Liver (tissue), 9 donors: ENCODE data around the gene PKP1. TPM values are rescaled to one million over a fixed set of nuclear protein-coding genes. Genes with fewer than 3 reads are reported as not detected.
A peak's percentile ranks its signal among the peaks of the same experiment; 100 is the strongest.

Experiments
- DNase-seq: peaks from one replicate; pipeline ENCODE4 v3.0.0-alpha.2; 2017; ENCODE audit warnings: low spot score
- H3K27ac ChIP-seq, 2 donors: one replicate each; pipeline ENCODE4 v1.7.0; 2013; ENCODE audit warnings: inconsistent platforms in 2 of 2, low read length in 2 of 2, control low read depth in 1 of 2, low read depth in 1 of 2, mild to moderate bottlenecking in 1 of 2
- H3K27me3 ChIP-seq, 4 donors: one replicate each; pipeline versions ENCODE4 v1.6.1 to v1.7.0; 2013; ENCODE audit warnings: low read length in 3 of 4, inconsistent platforms in 1 of 4, mild to moderate bottlenecking in 1 of 4, moderate library complexity in 1 of 4; ENCODE audit not compliant: control insufficient read depth in 4 of 4, insufficient read depth in 4 of 4
- H3K36me3 ChIP-seq, 4 donors: one replicate each; pipeline versions ENCODE4 v1.6.1 to v1.7.0; 2013; ENCODE audit warnings: low read length in 3 of 4, mild to moderate bottlenecking in 3 of 4, low read depth in 1 of 4, moderate library complexity in 1 of 4; ENCODE audit not compliant: control insufficient read depth in 4 of 4, insufficient read depth in 3 of 4
- H3K4me1 ChIP-seq, 4 donors: one replicate each; pipeline versions ENCODE4 v1.6.1 to v1.7.0; 2013; ENCODE audit warnings: low read length in 3 of 4, mild to moderate bottlenecking in 3 of 4, moderate library complexity in 1 of 4; ENCODE audit not compliant: control insufficient read depth in 4 of 4, insufficient read depth in 4 of 4
- H3K4me3 ChIP-seq, 3 donors: one replicate each; pipeline versions ENCODE4 v1.6.1 to v1.7.0; 2013; ENCODE audit warnings: low read length in 3 of 3, control low read depth in 1 of 3, low read depth in 1 of 3, mild to moderate bottlenecking in 1 of 3
- H3K9ac ChIP-seq, 2 donors: one replicate each; pipeline ENCODE4 v1.7.0; 2013; ENCODE audit warnings: low read length in 2 of 2, mild to moderate bottlenecking in 2 of 2, moderate library complexity in 2 of 2, control low read depth in 1 of 2, low read depth in 1 of 2
- H3K9me3 ChIP-seq, 4 donors: one replicate each; pipeline versions ENCODE4 v1.6.1 to v1.7.0; 2013; ENCODE audit warnings: low read length in 3 of 4; ENCODE audit not compliant: control insufficient read depth in 4 of 4
- FOXA1 ChIP-seq: IDR thresholded peaks from 2 replicates; pipeline ENCODE4 v1.6.1; 2016; ENCODE audit warnings: antibody characterized with exemption
- FOXA2 ChIP-seq: IDR thresholded peaks from 2 replicates; pipeline ENCODE4 v1.6.1; 2016; ENCODE audit warnings: antibody characterized with exemption
- GABPA ChIP-seq, 2 donors: IDR thresholded peaks in 1 of 2; conservative IDR thresholded peaks in 1 of 2; 2 replicates each; pipeline ENCODE4 v1.6.1; 2016; ENCODE audit warnings: antibody characterized with exemption in 2 of 2, mild to moderate bottlenecking in 1 of 2, moderate library complexity in 1 of 2
- HNF4A ChIP-seq, 2 donors: conservative IDR thresholded peaks; 2 replicates each; pipeline ENCODE4 v1.6.1; 2016; ENCODE audit warnings: antibody characterized with exemption in 2 of 2, mild to moderate bottlenecking in 2 of 2
- HNF4G ChIP-seq: IDR thresholded peaks from 2 replicates; pipeline ENCODE4 v1.6.1; 2016; ENCODE audit warnings: antibody characterized with exemption
- JUND ChIP-seq, 2 donors: IDR thresholded peaks; 2 replicates each; pipeline ENCODE4 v1.6.1; 2016; ENCODE audit warnings: antibody characterized with exemption in 2 of 2
- NR2F2 ChIP-seq: IDR thresholded peaks from 2 replicates; pipeline ENCODE4 v1.6.1; 2016; ENCODE audit warnings: antibody characterized with exemption
- RAD21 ChIP-seq, 2 donors: IDR thresholded peaks; 2 replicates each; pipeline ENCODE4 v1.6.1; 2016; ENCODE audit warnings: antibody characterized with exemption in 2 of 2, mild to moderate bottlenecking in 2 of 2
- RXRA ChIP-seq, 2 donors: IDR thresholded peaks; 2 replicates each; pipeline ENCODE4 v1.6.1; 2017 to 2018; ENCODE audit warnings: antibody characterized with exemption in 2 of 2, mild to moderate bottlenecking in 1 of 2
- SP1 ChIP-seq: IDR thresholded peaks from 2 replicates; pipeline ENCODE4 v1.6.1; 2018; ENCODE audit warnings: antibody characterized with exemption, mild to moderate bottlenecking
- TAF1 ChIP-seq: conservative IDR thresholded peaks from 2 replicates; pipeline ENCODE4 v1.6.1; 2016; ENCODE audit warnings: antibody characterized with exemption, mild to moderate bottlenecking
- YY1 ChIP-seq: IDR thresholded peaks from 2 replicates; pipeline ENCODE4 v1.6.1; 2016; ENCODE audit warnings: antibody characterized with exemption, mild to moderate bottlenecking
- WGBS: extraction: QIAGEN DNeasy Blood & Tissue Kit; methylation state at CpG from one replicate; pipeline ENCODE4 v1.1.7; 2013; 5-methylcytosine and 5-hydroxymethylcytosine counted together
- polyA plus RNA-seq, 2 donors: library from polyadenylated mRNA; stranded (reverse) in 1 of 2; unstranded in 1 of 2; fragments of 200-250 nt in 1 of 2; fragments of >200 nt in 1 of 2; fragmentation: Nextera tagmentation in 1 of 2; extraction: Ambion mirVana in 1 of 2; gene quantifications; one replicate each; pipeline versions ENCODE4 v1.2.1 to v1.2.3, GENCODE V29; 2013 to 2015
- total RNA-seq, 2 donors: library from RNA; depleted of rRNA; stranded (reverse); fragments of >200 nt; gene quantifications; one replicate each; pipeline ENCODE4 v1.2.3, GENCODE V29; 2014
- TF ChIP-seq, protein P1 (sequence below): IDR thresholded peaks from 2 replicates; pipeline ENCODE4 v1.6.1; 2016; ENCODE audit warnings: antibody characterized with exemption
- TF ChIP-seq, protein P2 (sequence below): fragments of 150-350 bp; IDR thresholded peaks from 2 replicates; pipeline ENCODE4 v1.5.1; 2017; ENCODE audit warnings: improper control_type of control experiment, low read depth, low read length; ENCODE audit not compliant: missing input control
- TF ChIP-seq, protein P3 (sequence below): IDR thresholded peaks from 2 replicates; pipeline ENCODE4 v1.6.1; 2016; ENCODE audit warnings: antibody characterized with exemption, mild to moderate bottlenecking
- TF ChIP-seq, protein P4 (sequence below): IDR thresholded peaks from 2 replicates; pipeline ENCODE4 v1.6.1; 2016; ENCODE audit warnings: antibody characterized with exemption
- donor health status: healthy.
- donor health status: healthy.
- donor health status: healthy.
- donor health status: healthy.
- donor health status: healthy.

Gene PKP1
- total and polyA plus RNA-seq, 4 donors = 0.01 TPM; not detected in 3

DNA sequence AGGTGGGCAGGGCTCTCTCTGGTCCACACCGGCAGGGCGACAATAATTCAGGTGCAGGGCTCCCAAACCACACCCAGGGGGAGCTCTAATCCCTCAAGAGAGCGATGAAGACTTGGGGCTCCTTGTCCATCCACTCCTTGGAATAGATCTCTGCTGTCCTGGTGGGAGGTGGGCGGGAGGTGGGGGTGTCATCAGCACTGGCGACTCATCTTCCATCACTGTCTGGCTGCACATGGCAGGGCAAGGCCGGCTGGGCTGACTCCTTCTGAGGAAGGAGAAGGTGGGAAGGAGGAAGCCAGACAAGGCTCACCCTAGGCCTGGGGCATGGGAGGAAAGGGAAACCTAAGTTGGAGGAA, 64.9 kb downstream of the PKP1 start:
- TF ChIP-seq RXRA (IDR thresholded peaks at IDR 0.05) (no peak), RAD21 (IDR thresholded peaks at IDR 0.05) (peak; percentile 42 to 56), GABPA (IDR thresholded peaks at IDR 0.05 in 1 of 2, conservative IDR thresholded peaks at IDR 0.05 in 1 of 2) (no peak), NR2F2 (no peak), TAF1 (no peak), HNF4G (no peak)
- TF ChIP-seq, protein P1, sequence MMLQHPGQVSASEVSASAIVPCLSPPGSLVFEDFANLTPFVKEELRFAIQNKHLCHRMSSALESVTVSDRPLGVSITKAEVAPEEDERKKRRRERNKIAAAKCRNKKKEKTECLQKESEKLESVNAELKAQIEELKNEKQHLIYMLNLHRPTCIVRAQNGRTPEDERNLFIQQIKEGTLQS = no peak
- TF ChIP-seq, protein P2, sequence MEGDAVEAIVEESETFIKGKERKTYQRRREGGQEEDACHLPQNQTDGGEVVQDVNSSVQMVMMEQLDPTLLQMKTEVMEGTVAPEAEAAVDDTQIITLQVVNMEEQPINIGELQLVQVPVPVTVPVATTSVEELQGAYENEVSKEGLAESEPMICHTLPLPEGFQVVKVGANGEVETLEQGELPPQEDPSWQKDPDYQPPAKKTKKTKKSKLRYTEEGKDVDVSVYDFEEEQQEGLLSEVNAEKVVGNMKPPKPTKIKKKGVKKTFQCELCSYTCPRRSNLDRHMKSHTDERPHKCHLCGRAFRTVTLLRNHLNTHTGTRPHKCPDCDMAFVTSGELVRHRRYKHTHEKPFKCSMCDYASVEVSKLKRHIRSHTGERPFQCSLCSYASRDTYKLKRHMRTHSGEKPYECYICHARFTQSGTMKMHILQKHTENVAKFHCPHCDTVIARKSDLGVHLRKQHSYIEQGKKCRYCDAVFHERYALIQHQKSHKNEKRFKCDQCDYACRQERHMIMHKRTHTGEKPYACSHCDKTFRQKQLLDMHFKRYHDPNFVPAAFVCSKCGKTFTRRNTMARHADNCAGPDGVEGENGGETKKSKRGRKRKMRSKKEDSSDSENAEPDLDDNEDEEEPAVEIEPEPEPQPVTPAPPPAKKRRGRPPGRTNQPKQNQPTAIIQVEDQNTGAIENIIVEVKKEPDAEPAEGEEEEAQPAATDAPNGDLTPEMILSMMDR = peak; percentile 48
- Histone ChIP-seq H3K9ac (no peak overlapping the region), H3K27me3 (no peaks in the 10 kb centered on the region), H3K9me3 (no peaks in the 10 kb centered on the region), H3K4me1 (no peaks in the 10 kb centered on the region), H3K4me3 (no peak overlapping the region), H3K36me3 (no peaks in the 10 kb centered on the region), H3K27ac (no peak overlapping the region)
- DNase-seq = no peak
- 17% methylated on average over 6 of the region's 6 CpGs for WGBS

DNA sequence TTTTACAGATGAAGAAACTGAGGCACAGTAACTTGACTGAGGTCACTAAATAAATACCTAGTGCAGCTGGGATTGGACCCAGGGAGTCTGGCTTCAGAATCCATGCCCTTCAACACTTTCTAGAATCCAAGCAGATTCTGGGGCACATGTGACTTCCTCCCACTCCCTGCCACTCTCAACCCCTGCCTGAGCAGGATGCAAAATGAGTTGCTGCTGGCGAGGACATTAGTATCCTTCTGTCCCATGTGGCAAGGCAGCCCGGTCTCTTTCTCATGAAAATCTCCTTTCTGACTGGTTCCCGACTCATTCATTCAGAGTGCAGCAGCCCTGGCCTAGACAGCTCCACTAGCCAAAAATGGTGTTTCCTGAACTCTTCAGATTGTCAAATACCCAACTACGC, 65.8 kb downstream of the PKP1 start:
- TF ChIP-seq RAD21 (IDR thresholded peaks at IDR 0.05) (no peak), TAF1 (no peak), NR2F2 (no peak), GABPA (IDR thresholded peaks at IDR 0.05 in 1 of 2, conservative IDR thresholded peaks at IDR 0.05 in 1 of 2) (no peak), FOXA2 (no peak), YY1 (no peak), RXRA (IDR thresholded peaks at IDR 0.05) (no peak), JUND (IDR thresholded peaks at IDR 0.05) (no peak), HNF4A (conservative IDR thresholded peaks at IDR 0.05) (no peak), FOXA1 (no peak), SP1 (no peak), HNF4G (no peak)
- TF ChIP-seq, protein P3, sequence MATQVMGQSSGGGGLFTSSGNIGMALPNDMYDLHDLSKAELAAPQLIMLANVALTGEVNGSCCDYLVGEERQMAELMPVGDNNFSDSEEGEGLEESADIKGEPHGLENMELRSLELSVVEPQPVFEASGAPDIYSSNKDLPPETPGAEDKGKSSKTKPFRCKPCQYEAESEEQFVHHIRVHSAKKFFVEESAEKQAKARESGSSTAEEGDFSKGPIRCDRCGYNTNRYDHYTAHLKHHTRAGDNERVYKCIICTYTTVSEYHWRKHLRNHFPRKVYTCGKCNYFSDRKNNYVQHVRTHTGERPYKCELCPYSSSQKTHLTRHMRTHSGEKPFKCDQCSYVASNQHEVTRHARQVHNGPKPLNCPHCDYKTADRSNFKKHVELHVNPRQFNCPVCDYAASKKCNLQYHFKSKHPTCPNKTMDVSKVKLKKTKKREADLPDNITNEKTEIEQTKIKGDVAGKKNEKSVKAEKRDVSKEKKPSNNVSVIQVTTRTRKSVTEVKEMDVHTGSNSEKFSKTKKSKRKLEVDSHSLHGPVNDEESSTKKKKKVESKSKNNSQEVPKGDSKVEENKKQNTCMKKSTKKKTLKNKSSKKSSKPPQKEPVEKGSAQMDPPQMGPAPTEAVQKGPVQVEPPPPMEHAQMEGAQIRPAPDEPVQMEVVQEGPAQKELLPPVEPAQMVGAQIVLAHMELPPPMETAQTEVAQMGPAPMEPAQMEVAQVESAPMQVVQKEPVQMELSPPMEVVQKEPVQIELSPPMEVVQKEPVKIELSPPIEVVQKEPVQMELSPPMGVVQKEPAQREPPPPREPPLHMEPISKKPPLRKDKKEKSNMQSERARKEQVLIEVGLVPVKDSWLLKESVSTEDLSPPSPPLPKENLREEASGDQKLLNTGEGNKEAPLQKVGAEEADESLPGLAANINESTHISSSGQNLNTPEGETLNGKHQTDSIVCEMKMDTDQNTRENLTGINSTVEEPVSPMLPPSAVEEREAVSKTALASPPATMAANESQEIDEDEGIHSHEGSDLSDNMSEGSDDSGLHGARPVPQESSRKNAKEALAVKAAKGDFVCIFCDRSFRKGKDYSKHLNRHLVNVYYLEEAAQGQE = no peak
- TF ChIP-seq, protein P2 = no peak
- TF ChIP-seq, protein P4, sequence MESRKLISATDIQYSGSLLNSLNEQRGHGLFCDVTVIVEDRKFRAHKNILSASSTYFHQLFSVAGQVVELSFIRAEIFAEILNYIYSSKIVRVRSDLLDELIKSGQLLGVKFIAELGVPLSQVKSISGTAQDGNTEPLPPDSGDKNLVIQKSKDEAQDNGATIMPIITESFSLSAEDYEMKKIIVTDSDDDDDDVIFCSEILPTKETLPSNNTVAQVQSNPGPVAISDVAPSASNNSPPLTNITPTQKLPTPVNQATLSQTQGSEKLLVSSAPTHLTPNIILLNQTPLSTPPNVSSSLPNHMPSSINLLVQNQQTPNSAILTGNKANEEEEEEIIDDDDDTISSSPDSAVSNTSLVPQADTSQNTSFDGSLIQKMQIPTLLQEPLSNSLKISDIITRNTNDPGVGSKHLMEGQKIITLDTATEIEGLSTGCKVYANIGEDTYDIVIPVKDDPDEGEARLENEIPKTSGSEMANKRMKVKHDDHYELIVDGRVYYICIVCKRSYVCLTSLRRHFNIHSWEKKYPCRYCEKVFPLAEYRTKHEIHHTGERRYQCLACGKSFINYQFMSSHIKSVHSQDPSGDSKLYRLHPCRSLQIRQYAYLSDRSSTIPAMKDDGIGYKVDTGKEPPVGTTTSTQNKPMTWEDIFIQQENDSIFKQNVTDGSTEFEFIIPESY = no peak
- H3K9me3 ChIP-seq = no peaks in the 10 kb centered on the region
- DNase-seq = no peak
- H3K27me3 ChIP-seq = no peaks in the 10 kb centered on the region
- no peak overlapping the region for H3K27ac ChIP-seq
- WGBS = 84% methylated on average over 4 of the region's 4 CpGs
- no peaks in the 10 kb centered on the region for H3K36me3 ChIP-seq
- no peak overlapping the region for H3K9ac ChIP-seq
- no peak overlapping the region for H3K4me3 ChIP-seq
- no peaks in the 10 kb centered on the region for H3K4me1 ChIP-seq
